GM21515 (cell line): ENCODE measurements around the gene ZNF574.

ENCODE experiments used
- ATAC-seq: cut with Tn5 transposase; IDR thresholded peaks from one replicate; pipeline ENCODE4 v1.9.1; 2021; ENCODE audit not compliant: unreplicated experiment

Gene ZNF574

GRCh38 chr19:42121656-42122069, 45.7 kb downstream of the ZNF574 start:
- ATAC-seq: no peak

GRCh38 chr19:42122691-42123607, 47.0 kb downstream of the ZNF574 start:
- no peak for ATAC-seq

GRCh38 chr19:42123765-42124164, 47.8 kb downstream of the ZNF574 start:
- ATAC-seq: no peak

GRCh38 chr19:42124386-42124901, 48.5 kb downstream of the ZNF574 start:
- ATAC-seq: no peak

- ATAC-seq: no peak
These were observed 49.6 kb downstream of the ZNF574 start for GRCh38 chr19:42125536-42125935.

GRCh38 chr19:42126574-42126973, 50.6 kb downstream of the ZNF574 start:
- no peak for ATAC-seq

GRCh38 chr19:42129399-42130253, 53.7 kb downstream of the ZNF574 start:
- ATAC-seq: peak; percentile 37

- ATAC-seq: no peak
These were observed 54.2 kb downstream of the ZNF574 start for GRCh38 chr19:42130254-42130573.
